Femur (tissue), 1 donor: Measurements from ENCODE around the gene GPATCH3.
"Not testable (repeated sequence)": the region's sequence is repeated elsewhere in the genome, so short reads cannot be mapped to it uniquely, and the experiment has no call there.

Experiments
- DNase-seq: peaks from one replicate; pipeline ENCODE4 v3.0.0-alpha.2; 2017

GPATCH3 gene

GRCh38 chr1:26862781-26863684 lies 37.2 kb downstream of the GPATCH3 start, which contains the start of gene SFN:
SFN (plus strand) TSS chr1:26863149; CDS start chr1:26863213, 64 bp downstream.
- DNase-seq = no peak

GRCh38 chr1:26861889-26862378 lies 38.3 kb downstream of the GPATCH3 start:
- no peak for DNase-seq

DNA sequence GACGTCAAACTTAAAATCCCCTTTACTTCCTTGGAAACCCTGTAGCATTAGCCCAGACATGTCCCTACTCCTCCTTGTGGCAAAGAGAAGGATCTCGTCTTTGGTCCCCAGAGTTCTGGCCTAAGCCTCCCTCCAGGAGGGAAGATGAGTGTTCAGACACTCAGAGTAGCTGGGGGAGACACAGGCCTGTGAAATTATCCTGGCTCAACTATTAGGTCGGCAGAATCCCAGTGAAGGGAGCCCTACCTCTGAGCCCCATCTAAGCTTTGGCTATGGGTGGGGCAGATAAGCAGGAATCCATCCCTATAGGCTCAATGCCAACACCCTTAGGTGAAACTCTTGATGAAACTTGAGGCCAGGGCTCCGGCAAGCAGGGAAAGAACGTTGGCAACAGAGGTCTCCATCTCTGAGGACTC lies 39.0 kb downstream of the GPATCH3 start:
- no peak for DNase-seq

DNA sequence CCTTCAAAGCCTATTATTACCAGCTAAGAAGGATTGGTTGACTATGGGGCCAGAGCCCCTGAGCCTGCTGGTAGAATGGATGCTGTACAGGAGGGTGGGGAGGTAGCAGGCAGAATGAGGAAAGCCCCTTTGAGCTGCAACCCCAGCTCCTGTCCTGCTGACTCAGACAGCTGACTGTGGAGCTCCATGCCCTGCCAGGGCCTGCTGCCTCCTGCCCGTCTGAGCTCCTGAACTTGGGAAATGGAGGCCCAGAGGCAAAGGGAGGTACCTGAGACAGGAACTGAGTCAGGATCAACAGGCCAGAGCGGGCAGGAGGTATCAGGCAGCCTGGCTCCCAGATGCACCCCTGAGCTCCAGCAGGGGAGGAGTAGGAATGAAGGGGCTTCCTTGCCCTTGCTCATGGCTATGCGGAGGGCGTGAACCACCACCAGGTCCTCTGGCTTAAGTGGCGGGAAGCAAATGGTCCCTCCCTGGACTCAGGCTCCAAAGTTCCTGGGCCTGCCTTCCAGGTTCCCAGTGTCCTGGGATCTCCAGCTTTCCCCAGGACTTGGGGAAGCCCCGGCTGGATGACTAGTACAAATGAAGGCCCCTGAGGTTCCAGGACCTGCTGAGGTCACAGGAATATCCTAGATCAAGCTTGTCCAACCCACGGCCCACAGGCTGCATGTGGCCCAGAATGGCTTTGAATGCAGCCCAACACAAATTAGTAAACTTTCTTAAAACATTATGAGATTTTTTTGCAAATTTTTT lies 41.2 kb downstream of the GPATCH3 start:
- no peak for DNase-seq

DNA sequence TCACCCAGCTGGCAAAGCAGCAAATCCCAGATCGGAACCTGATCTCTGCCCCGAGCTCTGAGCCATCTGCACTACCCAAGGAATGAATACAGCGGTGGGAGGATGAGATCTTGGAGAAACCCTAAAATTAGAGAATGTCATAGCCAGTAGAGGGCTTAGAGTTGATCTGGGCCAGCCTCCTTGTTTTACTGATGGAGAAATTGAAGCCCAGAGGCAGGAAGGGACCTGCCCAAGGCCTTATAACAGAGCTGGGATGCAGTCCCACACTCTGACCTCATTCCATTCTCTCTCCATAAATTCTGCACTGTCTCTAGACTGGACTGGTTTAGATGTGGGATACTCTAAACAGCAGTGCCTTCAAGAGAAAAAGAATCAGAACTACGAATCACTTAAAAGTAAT lies 42.1 kb downstream of the GPATCH3 start:
- DNase-seq = no peak

DNA sequence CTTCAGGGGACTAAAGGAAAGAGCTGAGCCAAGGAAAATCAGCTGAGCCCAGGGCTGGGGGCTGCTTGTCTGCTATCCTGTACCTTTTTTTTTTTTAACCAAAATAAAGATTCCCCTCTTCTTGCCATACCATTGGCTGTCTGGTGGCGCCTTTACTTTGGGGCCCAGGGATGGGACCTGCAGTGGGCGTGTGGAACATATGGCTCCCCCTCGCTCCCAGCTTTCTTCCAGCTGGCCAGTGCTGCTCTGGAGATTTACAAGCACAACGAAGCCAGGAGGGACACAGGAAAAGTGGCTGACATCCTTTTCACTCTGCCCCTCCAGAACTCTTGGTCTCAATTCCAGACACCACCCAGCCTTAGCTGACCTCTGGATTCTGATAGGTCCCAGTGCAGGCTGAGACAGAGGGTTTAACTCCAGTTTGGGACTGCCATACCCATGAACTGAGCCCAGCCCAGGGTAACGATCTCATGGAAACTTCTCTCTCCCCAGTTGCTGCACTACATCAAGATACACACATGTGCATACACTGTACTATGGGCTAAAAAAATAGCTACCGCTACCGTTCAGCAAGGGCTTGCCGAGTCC lies 42.7 kb downstream of the GPATCH3 start:
- no peak for DNase-seq

- no peak for DNase-seq
Measured at GRCh38 chr1:26856604-26857469, 43.4 kb downstream of the GPATCH3 start.

DNA sequence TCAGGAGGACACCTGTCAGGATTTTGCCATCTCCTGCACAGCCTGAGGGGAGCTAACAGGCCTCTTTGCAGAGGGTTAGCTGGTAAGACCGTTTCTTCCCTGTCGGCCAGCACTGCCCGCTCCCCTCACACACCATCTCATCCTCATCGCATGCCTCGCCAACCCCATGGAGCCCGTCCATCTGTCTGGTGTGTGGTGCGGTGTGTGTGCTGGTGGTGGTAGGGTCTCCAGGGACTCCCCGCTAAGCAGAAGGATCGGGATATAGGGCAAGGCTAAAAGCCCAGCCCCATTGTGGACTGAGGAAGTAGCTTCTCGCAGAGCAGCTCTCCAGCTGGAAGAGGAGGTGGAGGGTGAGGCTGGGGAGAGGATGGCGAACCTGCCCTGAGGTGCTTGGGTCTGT lies 44.1 kb downstream of the GPATCH3 start:
- no peak for DNase-seq

GRCh38 chr1:26855636-26856035 lies 44.6 kb downstream of the GPATCH3 start:
- DNase-seq = no peak

DNA sequence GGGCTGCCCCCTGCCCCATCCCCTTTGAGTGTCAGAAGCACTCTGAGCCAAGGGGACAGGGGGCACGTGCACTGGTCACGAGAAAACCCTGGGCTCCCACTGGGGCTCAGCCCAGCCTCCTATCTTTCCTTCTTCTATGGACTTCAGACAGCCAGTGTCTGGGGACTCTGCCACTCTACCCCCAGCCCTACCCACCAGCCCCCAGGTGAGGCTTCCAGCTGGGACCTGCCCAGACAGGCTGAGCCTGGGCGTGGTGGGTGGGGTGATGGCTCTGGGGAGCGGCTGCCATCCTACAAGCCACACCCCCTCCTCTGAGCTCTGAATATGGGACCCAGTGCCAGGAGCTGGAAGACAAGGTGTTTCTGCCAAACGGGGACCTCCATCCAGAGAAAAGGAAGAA lies 45.4 kb downstream of the GPATCH3 start:
- DNase-seq = no peak

- DNase-seq = no peak
Measured at GRCh38 chr1:26853600-26853999, 46.7 kb downstream of the GPATCH3 start.

- peak; percentile 77 for DNase-seq
Measured at GRCh38 chr1:26853156-26853555, 47.1 kb downstream of the GPATCH3 start.

GRCh38 chr1:26852701-26853100 lies 47.6 kb downstream of the GPATCH3 start:
- no peak for DNase-seq

DNA sequence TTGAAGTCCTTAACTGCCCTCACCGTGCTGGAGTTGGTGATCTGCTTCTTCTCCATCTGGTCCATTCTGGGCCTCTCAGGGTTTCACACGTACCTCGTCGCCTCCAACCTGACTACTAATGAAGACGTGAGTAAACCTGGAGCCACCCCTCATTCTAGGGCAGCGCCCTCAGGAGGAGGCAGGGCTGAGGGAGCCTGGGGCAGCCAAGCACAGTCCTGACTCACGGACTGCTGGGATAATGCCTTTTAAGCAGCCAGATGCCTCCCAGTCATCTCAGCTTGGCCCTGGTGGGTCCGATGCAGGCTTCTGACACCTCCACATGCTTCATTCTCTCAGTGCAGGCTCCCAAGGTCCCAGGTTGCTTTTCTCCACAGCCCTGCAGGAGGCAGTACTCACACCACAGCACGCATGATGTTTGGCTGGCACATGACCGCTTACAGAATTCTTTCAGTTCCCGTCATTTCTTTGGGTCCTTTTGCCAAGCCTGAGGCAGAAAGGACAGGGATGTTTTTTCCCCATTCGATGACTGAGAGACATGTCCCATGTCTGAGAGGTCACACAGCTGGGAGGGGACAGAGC lies 49.1 kb downstream of the GPATCH3 start:
- DNase-seq = no peak

- DNase-seq = no peak
Measured at GRCh38 chr1:26848941-26849774, 51.1 kb downstream of the GPATCH3 start.

DNA sequence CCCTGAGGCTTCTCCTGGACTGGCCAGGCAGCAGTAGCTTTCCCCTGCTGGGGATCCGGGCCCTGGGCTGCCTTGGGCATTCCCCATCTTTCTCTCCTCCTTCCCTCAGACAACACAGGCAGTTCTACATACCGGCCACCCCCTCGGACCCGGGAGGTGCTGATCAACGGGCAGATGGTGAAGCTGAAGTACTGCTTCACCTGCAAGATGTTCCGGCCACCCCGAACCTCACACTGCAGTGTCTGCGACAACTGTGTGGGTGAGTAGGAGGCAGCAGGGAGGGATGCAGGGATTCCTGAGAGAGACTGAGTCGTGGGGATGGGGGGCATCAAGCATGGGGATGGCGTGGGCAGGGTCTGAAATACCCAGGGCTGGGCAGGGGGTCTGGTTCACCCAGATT lies 51.8 kb downstream of the GPATCH3 start:
- DNase-seq = no peak

DNA sequence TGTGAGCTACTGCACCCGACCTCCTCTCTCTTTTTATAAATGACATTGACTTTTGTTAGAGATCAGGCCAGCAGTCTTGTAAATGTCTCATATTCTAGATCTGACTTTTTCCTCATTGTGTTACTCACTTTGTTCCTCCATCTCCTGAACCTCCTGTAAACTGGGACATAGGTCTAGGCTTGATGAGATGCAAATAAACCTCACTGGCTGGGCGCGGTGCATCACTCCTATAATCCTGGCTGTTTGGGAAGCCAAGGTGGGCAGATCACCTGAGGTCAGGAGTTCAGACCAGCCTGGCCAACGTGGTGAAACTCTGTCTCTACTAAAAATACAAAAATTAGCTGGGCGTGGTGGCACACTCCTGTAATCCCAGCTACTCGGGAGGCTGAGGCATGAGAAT lies 52.4 kb downstream of the GPATCH3 start:
- DNase-seq = not testable (repeated sequence)

DNA sequence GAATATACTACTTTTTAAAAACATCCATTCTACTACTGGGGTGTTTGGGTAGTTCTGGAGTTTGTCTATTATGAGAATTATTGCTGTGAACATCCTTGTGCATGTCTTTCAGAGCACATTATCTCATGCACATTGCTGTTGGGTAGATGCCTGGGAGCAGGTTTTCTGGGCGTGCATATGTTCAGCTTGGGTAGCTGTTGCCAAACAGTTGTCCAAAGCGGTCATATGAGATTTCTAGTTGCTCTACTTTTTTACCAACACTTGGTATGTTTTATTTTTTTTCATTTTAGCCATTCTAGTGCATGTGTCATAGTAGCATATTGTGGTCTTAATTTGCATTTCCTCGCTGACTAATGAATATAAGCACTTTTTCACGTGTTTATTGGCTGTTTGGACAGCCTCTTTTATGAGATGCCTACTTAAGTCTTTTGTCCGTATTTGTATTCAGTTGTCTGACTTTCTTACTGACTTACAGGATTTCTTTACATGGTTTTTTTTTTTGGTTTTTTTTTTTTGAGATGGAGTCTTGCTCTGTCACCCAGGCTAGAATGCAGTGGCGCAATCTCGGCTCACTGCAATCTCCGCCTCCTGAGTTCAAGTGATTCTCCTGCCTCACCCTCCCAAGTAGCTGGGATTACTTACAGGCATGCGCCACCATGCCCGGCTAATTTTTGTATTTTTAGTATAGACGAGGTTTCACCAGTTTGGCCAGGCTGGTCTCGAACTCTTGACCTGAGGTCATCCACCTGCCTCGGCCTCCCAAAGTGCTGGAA lies 55.7 kb downstream of the GPATCH3 start:
- DNase-seq = no peak
